ENCODE results near the gene SCN10A. TPM values are rescaled to one million over a fixed set of nuclear protein-coding genes. Genes with fewer than 3 reads are reported as not detected.
A peak's percentile ranks its signal among the peaks of the same experiment; 100 is the strongest.

SCN10A gene
- total RNA-seq, 1 donor from 2014 or later = not detected

DNA sequence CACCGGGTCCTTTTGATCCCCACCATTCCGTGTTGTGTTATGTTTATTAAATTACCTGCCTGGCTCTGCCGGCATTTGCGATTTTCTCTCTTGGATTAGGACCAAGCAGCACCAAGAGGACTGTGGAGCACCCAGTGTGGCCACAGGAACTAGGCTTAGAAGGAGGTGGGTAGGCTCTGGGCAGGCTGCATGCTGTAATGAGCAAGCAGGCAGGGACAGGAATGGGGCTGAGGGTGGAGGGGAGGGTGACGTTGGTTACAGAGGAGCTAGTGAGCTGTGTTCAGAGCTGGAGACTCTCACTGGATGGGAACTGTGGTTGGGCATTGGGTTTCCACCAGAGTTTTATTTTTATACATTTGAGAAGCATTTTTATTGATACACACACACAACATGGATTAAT lies 158.6 kb downstream of the SCN10A start:
- Mint-ChIP-seq H3K27ac (no peak overlapping the region), H3K27me3 (peaks cover 35% of the 10 kb centered on the region), H3K9me3 (ENCODE audit: low read depth) (peaks cover 6% of the 10 kb centered on the region), H3K4me3 (ENCODE audit: low read depth) (no peak overlapping the region), H3K4me1 (ENCODE audit: low read depth) (peaks cover 22% of the 10 kb centered on the region), H3K36me3 (ENCODE audit: insufficient read depth) (no peaks in the 10 kb centered on the region)
- DNase-seq (ENCODE audit: low spot score, unreplicated experiment) = no peak
- TF ChIP-seq, protein P1, sequence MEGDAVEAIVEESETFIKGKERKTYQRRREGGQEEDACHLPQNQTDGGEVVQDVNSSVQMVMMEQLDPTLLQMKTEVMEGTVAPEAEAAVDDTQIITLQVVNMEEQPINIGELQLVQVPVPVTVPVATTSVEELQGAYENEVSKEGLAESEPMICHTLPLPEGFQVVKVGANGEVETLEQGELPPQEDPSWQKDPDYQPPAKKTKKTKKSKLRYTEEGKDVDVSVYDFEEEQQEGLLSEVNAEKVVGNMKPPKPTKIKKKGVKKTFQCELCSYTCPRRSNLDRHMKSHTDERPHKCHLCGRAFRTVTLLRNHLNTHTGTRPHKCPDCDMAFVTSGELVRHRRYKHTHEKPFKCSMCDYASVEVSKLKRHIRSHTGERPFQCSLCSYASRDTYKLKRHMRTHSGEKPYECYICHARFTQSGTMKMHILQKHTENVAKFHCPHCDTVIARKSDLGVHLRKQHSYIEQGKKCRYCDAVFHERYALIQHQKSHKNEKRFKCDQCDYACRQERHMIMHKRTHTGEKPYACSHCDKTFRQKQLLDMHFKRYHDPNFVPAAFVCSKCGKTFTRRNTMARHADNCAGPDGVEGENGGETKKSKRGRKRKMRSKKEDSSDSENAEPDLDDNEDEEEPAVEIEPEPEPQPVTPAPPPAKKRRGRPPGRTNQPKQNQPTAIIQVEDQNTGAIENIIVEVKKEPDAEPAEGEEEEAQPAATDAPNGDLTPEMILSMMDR (IDR thresholded peaks at IDR 0.05; ENCODE audit: unreplicated experiment) = no peak

DNA sequence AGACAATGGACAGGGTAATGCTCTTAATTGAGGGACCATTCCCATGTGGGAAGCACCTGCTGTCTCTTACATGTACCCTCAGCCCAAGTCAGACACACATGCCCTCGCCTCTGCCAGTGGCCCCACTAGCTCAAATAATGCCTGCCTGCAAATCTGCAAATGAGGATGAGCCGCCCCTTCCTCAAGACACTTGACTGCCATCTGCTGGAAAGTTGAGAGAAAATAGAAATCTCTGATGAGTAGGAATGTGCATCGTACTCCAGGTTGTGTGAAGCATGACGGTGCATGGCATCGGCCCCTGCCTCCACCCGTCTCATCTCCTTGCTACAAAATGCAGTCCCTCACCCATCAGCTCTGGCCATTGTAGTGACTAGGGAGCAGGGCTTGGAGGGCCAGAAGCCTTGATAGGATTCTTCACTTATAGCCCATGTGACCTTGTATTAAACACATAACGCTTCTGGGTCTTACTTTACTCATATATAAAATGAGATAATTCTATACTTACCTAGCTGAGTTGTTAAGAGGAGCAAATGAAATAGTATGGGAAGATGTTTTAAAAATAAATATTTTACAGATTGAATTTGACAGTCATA lies 160.2 kb downstream of the SCN10A start:
- Mint-ChIP-seq H3K4me1 (ENCODE audit: low read depth) (peaks cover 22% of the 10 kb centered on the region), H3K4me3 (ENCODE audit: low read depth) (no peak overlapping the region), H3K27ac (no peak overlapping the region), H3K27me3 (peaks cover 38% of the 10 kb centered on the region), H3K36me3 (ENCODE audit: insufficient read depth) (no peaks in the 10 kb centered on the region), H3K9me3 (ENCODE audit: low read depth) (no peaks in the 10 kb centered on the region)
- DNase-seq (ENCODE audit: low spot score, unreplicated experiment) = no peak
- TF ChIP-seq, protein P1 (IDR thresholded peaks at IDR 0.05; ENCODE audit: unreplicated experiment) = peak; percentile 62

DNA sequence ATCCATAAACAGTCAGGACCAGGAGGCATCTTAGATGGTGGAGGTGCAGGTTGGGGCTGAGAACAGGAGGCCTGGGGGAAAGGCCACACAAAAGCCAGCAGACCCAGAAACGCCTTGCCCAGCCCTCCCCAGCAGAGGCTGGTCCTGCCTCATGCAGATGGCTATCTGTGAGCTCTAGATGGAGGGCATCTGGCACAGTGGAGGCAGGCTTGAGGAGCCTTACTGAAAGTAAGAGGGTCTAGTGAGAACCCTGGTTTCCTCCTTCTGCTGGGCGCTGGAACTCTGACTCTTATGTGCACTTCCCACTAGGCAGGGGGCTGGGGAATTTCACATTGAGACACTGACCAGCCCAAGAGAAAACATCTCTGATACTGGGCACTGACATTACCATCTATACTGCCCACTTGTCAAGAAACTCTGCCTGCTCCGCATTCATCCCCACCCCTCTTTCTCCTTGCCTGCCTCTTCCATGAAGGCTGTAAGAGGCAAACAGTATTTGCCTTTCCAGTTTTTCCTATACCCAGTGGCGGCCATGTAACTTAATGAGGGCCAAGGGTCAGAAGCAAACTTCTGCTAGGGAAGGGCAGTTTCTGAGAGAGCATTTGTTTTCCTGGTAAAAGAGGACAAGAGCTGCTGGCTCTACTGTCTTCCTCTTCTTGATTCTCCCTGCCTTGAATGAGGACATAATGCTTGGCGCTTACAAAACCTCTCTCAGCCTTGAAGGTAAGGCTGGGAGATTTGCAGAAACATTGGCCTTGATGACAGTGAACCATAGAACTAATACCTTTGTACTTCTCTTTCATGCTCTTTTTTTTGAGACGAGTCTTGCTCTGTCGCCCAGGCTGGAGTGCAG lies 162.1 kb downstream of the SCN10A start:
- H3K4me3 Mint-ChIP-seq (ENCODE audit: low read depth) = no peak overlapping the region
- no peak for DNase-seq (ENCODE audit: low spot score, unreplicated experiment)
- TF ChIP-seq, protein P1 (IDR thresholded peaks at IDR 0.05; ENCODE audit: unreplicated experiment) = no peak
- H3K4me1 Mint-ChIP-seq (ENCODE audit: low read depth) = peaks cover 20% of the 10 kb centered on the region
- no peaks in the 10 kb centered on the region for H3K36me3 Mint-ChIP-seq (ENCODE audit: insufficient read depth)
- H3K9me3 Mint-ChIP-seq (ENCODE audit: low read depth) = no peaks in the 10 kb centered on the region
- H3K27me3 Mint-ChIP-seq = peaks cover 36% of the 10 kb centered on the region
- H3K27ac Mint-ChIP-seq = no peak overlapping the region

DNA sequence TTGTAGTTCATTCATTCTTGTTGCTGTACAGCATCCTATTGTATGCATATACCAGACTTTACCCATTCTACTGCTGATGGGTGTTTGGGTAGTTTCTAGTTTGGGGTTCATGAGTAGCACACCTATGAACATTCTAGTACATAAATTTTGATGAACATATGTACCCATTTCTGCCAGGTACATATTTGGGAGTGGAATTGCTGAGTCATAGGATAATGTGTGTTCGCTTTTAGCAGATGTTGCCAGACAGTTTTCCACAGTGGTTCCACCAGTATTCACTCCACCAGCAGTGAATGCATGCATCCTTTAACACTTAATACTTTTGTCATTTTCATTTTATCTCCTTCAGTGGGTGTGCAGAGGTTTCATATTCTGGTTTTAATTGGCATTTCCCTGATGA lies 163.1 kb downstream of the SCN10A start:
- no peak for DNase-seq (ENCODE audit: low spot score, unreplicated experiment)
- Mint-ChIP-seq H3K36me3 (ENCODE audit: insufficient read depth) (no peaks in the 10 kb centered on the region), H3K9me3 (ENCODE audit: low read depth) (no peaks in the 10 kb centered on the region), H3K27me3 (peaks cover 32% of the 10 kb centered on the region), H3K4me1 (ENCODE audit: low read depth) (peaks cover 13% of the 10 kb centered on the region), H3K4me3 (ENCODE audit: low read depth) (no peak overlapping the region), H3K27ac (no peak overlapping the region)
- TF ChIP-seq, protein P1 (IDR thresholded peaks at IDR 0.05; ENCODE audit: unreplicated experiment) = no peak

DNA sequence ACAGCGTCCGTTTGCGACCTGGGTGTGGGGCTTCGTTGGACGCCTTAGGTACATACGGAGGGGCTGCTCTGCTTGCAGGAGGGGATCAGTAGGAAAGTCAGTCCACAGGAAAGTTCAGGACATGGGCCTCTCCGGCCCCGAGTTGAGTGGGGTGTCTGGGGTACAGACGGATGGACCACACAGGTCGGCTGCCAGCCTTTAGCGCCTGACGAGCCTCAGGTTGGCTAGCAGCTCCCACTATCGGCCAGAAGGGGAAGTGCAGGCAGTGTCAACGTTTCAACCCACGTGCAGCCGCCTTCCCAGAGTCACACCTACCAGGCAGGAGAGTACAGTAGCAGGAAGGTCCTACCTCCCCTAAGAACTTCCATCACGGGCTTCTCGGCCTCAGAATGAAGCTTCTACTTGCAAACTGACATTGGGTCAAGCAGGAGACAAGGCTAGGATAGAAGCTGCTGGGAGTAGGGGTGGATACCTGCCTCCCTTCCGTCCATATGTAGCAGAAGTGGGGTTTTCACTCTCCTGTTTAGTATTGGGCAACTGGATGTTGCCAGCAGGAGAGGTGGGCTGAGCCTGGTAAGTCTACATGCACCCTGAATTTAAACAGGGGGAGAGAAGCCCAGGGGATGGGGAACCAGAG lies 164.7 kb downstream of the SCN10A start:
- DNase-seq (ENCODE audit: low spot score, unreplicated experiment) = peak; percentile 52
- no peaks in the 10 kb centered on the region for H3K36me3 Mint-ChIP-seq (ENCODE audit: insufficient read depth)
- H3K27ac Mint-ChIP-seq = no peak overlapping the region
- H3K27me3 Mint-ChIP-seq = peaks cover 21% of the 10 kb centered on the region
- TF ChIP-seq, protein P1 (IDR thresholded peaks at IDR 0.05; ENCODE audit: unreplicated experiment) = peak; percentile 90
- H3K4me1 Mint-ChIP-seq (ENCODE audit: low read depth) = peaks cover 7% of the 10 kb centered on the region
- H3K4me3 Mint-ChIP-seq (ENCODE audit: low read depth) = no peak overlapping the region
- no peaks in the 10 kb centered on the region for H3K9me3 Mint-ChIP-seq (ENCODE audit: low read depth)

All from progenitor cell of endocrine pancreas (in vitro differentiated cells).